ENCODE results near the gene CDPF1. TPM values are rescaled to one million over a fixed set of nuclear protein-coding genes. Genes with fewer than 3 reads are reported as not detected.
A peak's percentile ranks its signal among the peaks of the same experiment; 100 is the strongest.

Gene CDPF1
- total RNA-seq, 2 experiments from 2014 or later, result 8.1 to 8.8 TPM

DNA sequence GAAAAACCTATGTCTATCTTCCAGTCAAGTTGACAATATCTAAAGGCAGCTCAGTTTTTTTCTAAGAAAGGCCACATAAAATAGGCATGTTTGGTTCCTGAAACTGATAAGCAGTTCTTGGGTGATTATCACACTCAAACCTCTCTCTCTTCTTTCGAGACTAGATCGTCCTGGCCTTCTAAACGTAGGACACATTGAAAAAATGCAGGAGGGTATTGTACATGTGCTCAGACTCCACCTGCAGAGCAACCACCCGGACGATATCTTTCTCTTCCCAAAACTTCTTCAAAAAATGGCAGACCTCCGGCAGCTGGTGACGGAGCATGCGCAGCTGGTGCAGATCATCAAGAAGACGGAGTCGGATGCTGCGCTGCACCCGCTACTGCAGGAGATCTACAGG, 15.1 kb downstream of the CDPF1 start:
- Mint-ChIP-seq H3K9me3 (ENCODE audit: low read depth) (no peaks in the 10 kb centered on the region), H3K36me3 (ENCODE audit: low read depth) (peaks cover 3% of the 10 kb centered on the region), H3K4me3 (no peak overlapping the region), H3K4me1 (peaks cover 8% of the 10 kb centered on the region), H3K27me3 (no peaks in the 10 kb centered on the region), H3K27ac (no peak overlapping the region)
- ChIA-PET POLR2A (no interaction called here), CTCF (no interaction called here)
- intact Hi-C loops (cut with DNase I, micrococcal nuclease), result no loop called here
- no peak for ATAC-seq
- DNase-seq, result no peak

- ChIA-PET CTCF (interaction anchor here (0.5 to 0.7 kb wide), 2 partner anchors 58 to 327 kb away, joined by 3 to 4 read pairs; no protein-coding TSS in a partner anchor), POLR2A (no interaction called here)
- no peak for DNase-seq
- no peaks in the 10 kb centered on the region for H3K4me1 Mint-ChIP-seq
- peak; percentile 47 for ATAC-seq
- peaks cover 3% of the 10 kb centered on the region for H3K36me3 Mint-ChIP-seq (ENCODE audit: low read depth)
- H3K27me3 Mint-ChIP-seq, result no peaks in the 10 kb centered on the region
- intact Hi-C loops (cut with DNase I, micrococcal nuclease), result no loop called here
- no peak overlapping the region for H3K4me3 Mint-ChIP-seq
- H3K27ac Mint-ChIP-seq, result no peak overlapping the region
- no peaks in the 10 kb centered on the region for H3K9me3 Mint-ChIP-seq (ENCODE audit: low read depth)
Observed at GRCh38 chr22:46233231-46233630, 16.9 kb downstream of the CDPF1 start.

GRCh38 chr22:46230262-46230901, 19.7 kb downstream of the CDPF1 start:
- Mint-ChIP-seq H3K27me3 (no peaks in the 10 kb centered on the region), H3K4me1 (no peaks in the 10 kb centered on the region), H3K36me3 (ENCODE audit: low read depth) (no peaks in the 10 kb centered on the region), H3K9me3 (ENCODE audit: low read depth) (no peaks in the 10 kb centered on the region), H3K27ac (no peak overlapping the region), H3K4me3 (no peak overlapping the region)
- CTCF ChIA-PET, result no interaction called here
- ATAC-seq (no peak), DNase-seq (no peak)
- POLR2A ChIA-PET, result no interaction called here
- intact Hi-C loops (cut with DNase I, micrococcal nuclease), result no loop called here

DNA sequence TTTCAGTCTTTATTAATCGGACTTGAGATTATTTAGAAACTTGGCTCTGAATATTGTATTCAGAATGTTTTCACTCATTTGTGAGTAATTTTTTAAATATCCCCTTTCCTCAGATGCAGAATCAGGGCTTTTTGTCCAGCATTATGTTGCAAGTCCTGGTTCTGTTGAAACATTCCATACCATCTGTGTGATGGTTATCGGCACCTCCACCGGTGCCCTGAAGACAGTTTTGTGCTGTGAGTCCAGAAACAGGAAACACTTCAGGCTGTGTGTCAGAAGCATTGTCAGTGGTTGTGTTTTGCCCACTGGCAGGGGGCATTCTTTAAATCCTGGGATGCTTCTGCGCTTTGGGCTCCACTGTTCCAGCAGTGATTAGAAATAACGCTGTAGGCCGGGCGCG, 20.4 kb downstream of the CDPF1 start:
- H3K27ac Mint-ChIP-seq, result no peak overlapping the region
- no peaks in the 10 kb centered on the region for H3K4me1 Mint-ChIP-seq
- intact Hi-C loops (cut with DNase I, micrococcal nuclease), result no loop called here
- ATAC-seq, result no peak
- no peak overlapping the region for H3K4me3 Mint-ChIP-seq
- no peaks in the 10 kb centered on the region for H3K27me3 Mint-ChIP-seq
- ChIA-PET CTCF (no interaction called here), POLR2A (no interaction called here)
- no peak for DNase-seq
- H3K9me3 Mint-ChIP-seq (ENCODE audit: low read depth), result no peaks in the 10 kb centered on the region
- H3K36me3 Mint-ChIP-seq (ENCODE audit: low read depth), result no peaks in the 10 kb centered on the region

DNA sequence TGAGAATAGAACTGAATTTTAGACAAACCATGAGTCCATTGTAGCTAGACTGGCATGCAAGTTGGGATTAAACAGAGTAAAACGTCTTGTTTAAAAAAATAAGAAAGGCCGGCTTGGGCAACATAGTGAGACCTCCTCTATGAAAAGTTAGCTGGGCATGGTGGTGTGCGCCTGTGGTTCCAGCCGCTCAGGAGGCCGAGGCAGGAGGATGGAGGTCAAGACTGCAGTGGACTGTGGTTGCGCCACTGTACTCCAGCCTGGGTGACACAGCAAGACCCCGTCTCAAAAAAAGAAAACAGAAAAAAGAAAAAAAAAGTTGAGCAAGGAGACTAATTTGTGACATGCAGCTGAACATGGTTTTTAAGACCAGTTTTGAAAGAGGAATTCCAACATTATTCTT, 23.5 kb downstream of the CDPF1 start:
- Mint-ChIP-seq H3K36me3 (ENCODE audit: low read depth) (peaks cover 4% of the 10 kb centered on the region), H3K9me3 (ENCODE audit: low read depth) (no peaks in the 10 kb centered on the region), H3K27me3 (no peaks in the 10 kb centered on the region), H3K4me3 (no peak overlapping the region), H3K27ac (no peak overlapping the region), H3K4me1 (no peaks in the 10 kb centered on the region)
- ATAC-seq, result no peak
- CTCF ChIA-PET, result interaction anchor here (1.0 kb wide), 1 partner anchor 15 kb away, joined by 3 read pairs; no protein-coding TSS in a partner anchor
- intact Hi-C loops (cut with DNase I, micrococcal nuclease), result no loop called here
- POLR2A ChIA-PET, result interaction anchor here (0.6 kb wide), 1 partner anchor 22 kb away, joined by 4 read pairs; no protein-coding TSS in a partner anchor
- no peak for DNase-seq

- CTCF ChIA-PET, result interaction anchor here (1.0 kb wide), 1 partner anchor 16 kb away, joined by 3 read pairs; no protein-coding TSS in a partner anchor
Observed at GRCh38 chr22:46225631-46226030, 24.5 kb downstream of the CDPF1 start.

GRCh38 chr22:46224898-46225290, 25.2 kb downstream of the CDPF1 start:
- H3K27me3 Mint-ChIP-seq, result no peaks in the 10 kb centered on the region
- H3K36me3 Mint-ChIP-seq (ENCODE audit: low read depth), result peaks cover 9% of the 10 kb centered on the region
- ChIA-PET CTCF (no interaction called here), POLR2A (no interaction called here)
- no peaks in the 10 kb centered on the region for H3K9me3 Mint-ChIP-seq (ENCODE audit: low read depth)
- peaks cover 7% of the 10 kb centered on the region for H3K4me1 Mint-ChIP-seq
- no peak overlapping the region for H3K27ac Mint-ChIP-seq
- ATAC-seq (no peak), DNase-seq (no peak)
- intact Hi-C loops (cut with DNase I, micrococcal nuclease), result no loop called here
- no peak overlapping the region for H3K4me3 Mint-ChIP-seq

More at GRCh38 chr22:46225631-46226030, 24.5 kb downstream of the CDPF1 start:
- Mint-ChIP-seq H3K27ac (no peak overlapping the region), H3K36me3 (ENCODE audit: low read depth) (peaks cover 9% of the 10 kb centered on the region), H3K9me3 (ENCODE audit: low read depth) (no peaks in the 10 kb centered on the region), H3K27me3 (no peaks in the 10 kb centered on the region), H3K4me3 (no peak overlapping the region), H3K4me1 (peaks cover 6% of the 10 kb centered on the region)
- intact Hi-C loops (cut with DNase I, micrococcal nuclease), result no loop called here
- POLR2A ChIA-PET, result no interaction called here
- no peak for DNase-seq
- ATAC-seq, result no peak

DNA sequence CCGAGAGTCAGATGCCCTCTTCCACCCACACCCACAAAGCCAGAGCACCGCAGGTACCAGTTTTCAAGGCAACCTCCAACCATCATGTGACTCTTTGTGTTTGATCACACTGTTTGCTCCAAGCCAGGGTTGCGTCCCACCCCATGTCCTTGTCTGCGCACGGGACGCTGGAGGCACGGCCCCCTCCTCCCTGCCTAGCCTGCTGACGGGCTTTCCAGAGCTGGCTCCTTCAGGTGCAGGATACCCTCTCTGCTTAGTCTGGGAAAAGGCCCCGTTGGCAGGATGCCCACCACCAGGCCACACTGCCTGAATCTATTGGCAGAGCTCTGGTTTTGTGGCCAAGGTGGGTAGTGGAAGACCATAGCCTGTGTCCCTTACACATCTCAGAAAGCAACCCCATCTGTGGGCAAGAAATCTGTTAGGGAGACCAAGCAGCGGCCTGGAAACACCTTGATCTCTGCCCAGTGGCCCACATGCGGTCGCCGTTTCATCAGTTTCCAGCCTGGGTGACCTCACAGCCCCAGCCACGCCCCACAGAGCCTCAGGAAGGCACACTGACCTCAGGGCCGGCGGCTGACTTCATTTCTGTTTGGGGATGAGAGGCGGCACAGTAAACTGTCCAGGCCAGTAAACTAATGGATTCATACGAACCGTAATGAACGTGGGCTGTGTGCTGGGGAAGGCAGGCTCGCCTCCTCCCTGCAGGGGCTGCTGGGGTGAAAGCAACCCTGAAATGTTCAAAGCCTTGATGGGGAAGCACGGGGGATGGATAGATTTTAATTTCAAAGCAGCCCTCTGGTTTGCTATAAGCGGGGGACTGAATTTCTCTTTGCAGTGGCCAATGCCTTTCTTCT, 25.8 kb downstream of the CDPF1 start:
- Mint-ChIP-seq H3K9me3 (ENCODE audit: low read depth) (no peaks in the 10 kb centered on the region), H3K4me1 (peaks cover 13% of the 10 kb centered on the region), H3K27ac (no peak overlapping the region), H3K36me3 (ENCODE audit: low read depth) (peaks cover 15% of the 10 kb centered on the region), H3K27me3 (no peaks in the 10 kb centered on the region), H3K4me3 (no peak overlapping the region)
- intact Hi-C loops (cut with DNase I, micrococcal nuclease), result no loop called here
- DNase-seq (no peak), ATAC-seq (no peak)
- ChIA-PET CTCF (interaction anchor here (0.6 kb wide), 1 partner anchor 8 kb away, joined by 4 read pairs; no protein-coding TSS in a partner anchor), POLR2A (no interaction called here)

GRCh38 chr22:46220921-46221320, 29.2 kb downstream of the CDPF1 start:
- Mint-ChIP-seq H3K9me3 (ENCODE audit: low read depth) (no peaks in the 10 kb centered on the region), H3K36me3 (ENCODE audit: low read depth) (peaks cover 23% of the 10 kb centered on the region), H3K4me3 (no peak overlapping the region), H3K27me3 (no peaks in the 10 kb centered on the region), H3K4me1 (peaks cover 14% of the 10 kb centered on the region), H3K27ac (peak overlapping the region; percentile 75)
- DNase-seq (peak; percentile 46), ATAC-seq (peak; percentile 75)
- intact Hi-C loops (cut with DNase I, micrococcal nuclease), result no loop called here
- POLR2A ChIA-PET, result no interaction called here
- CTCF ChIA-PET, result interaction anchor here (1.1 kb wide), 1 partner anchor 16 kb away, joined by 3 read pairs; no protein-coding TSS in a partner anchor

DNA sequence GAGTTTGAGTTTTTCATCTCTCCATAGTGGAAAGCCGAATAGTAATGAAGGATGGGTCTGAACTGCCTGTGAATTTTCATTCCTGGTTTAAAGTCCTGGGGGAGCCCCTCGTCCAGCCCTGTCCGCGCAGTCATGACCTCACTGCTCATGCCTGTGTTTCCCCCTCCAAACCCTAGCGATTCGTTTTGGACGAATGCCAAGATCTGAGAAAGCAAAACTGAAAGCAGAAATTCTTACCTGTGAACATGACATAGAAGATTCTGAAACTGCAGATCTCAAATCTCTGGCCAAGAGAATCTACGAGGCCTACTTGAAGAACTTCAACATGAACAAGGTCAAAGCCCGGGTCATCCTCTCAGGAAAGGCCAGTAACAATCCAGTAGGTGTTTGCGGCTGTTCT, 30.5 kb downstream of the CDPF1 start:
- ChIA-PET POLR2A (no interaction called here), CTCF (no interaction called here)
- peaks cover 14% of the 10 kb centered on the region for H3K4me1 Mint-ChIP-seq
- no peaks in the 10 kb centered on the region for H3K9me3 Mint-ChIP-seq (ENCODE audit: low read depth)
- H3K27me3 Mint-ChIP-seq, result no peaks in the 10 kb centered on the region
- H3K36me3 Mint-ChIP-seq (ENCODE audit: low read depth), result peaks cover 31% of the 10 kb centered on the region
- no peak overlapping the region for H3K4me3 Mint-ChIP-seq
- DNase-seq, result peak; percentile 28
- no peak overlapping the region for H3K27ac Mint-ChIP-seq
- ATAC-seq, result peak; percentile 32
- intact Hi-C loops (cut with DNase I, micrococcal nuclease), result no loop called here

- ChIA-PET POLR2A (no interaction called here), CTCF (no interaction called here)
- no peak overlapping the region for H3K27ac Mint-ChIP-seq
- H3K4me3 Mint-ChIP-seq, result no peak overlapping the region
- peaks cover 8% of the 10 kb centered on the region for H3K4me1 Mint-ChIP-seq
- ATAC-seq (no peak), DNase-seq (no peak)
- no peaks in the 10 kb centered on the region for H3K27me3 Mint-ChIP-seq
- peaks cover 46% of the 10 kb centered on the region for H3K36me3 Mint-ChIP-seq (ENCODE audit: low read depth)
- intact Hi-C loops (cut with DNase I, micrococcal nuclease), result loop anchor here in 1 of 2 experiments (5.0 kb wide), 1 partner anchor 62 kb away; the partner anchor contains the start of gene PPARA
- peaks cover under 1% of the 10 kb centered on the region for H3K9me3 Mint-ChIP-seq (ENCODE audit: low read depth)
Observed at GRCh38 chr22:46214616-46215015, 35.5 kb downstream of the CDPF1 start.

- peaks cover 46% of the 10 kb centered on the region for H3K36me3 Mint-ChIP-seq (ENCODE audit: low read depth)
- CTCF ChIA-PET, result no interaction called here
- H3K27ac Mint-ChIP-seq, result no peak overlapping the region
- peaks cover 6% of the 10 kb centered on the region for H3K9me3 Mint-ChIP-seq (ENCODE audit: low read depth)
- H3K27me3 Mint-ChIP-seq, result no peaks in the 10 kb centered on the region
- intact Hi-C loops (cut with DNase I, micrococcal nuclease), result loop anchor here in 1 of 2 experiments (5.0 kb wide), 1 partner anchor 62 kb away; the partner anchor contains the start of gene PPARA
- ATAC-seq (no peak), DNase-seq (no peak)
- peaks cover 4% of the 10 kb centered on the region for H3K4me1 Mint-ChIP-seq
- POLR2A ChIA-PET, result no interaction called here
- no peak overlapping the region for H3K4me3 Mint-ChIP-seq
Observed at GRCh38 chr22:46214149-46214548, 35.9 kb downstream of the CDPF1 start.

Data from activated CD4-positive, alpha-beta T cell treated with anti-CD3 and anti-CD28 coated beads for 36 hours (primary cell).